PC-3 (cell line): ENCODE data around the gene ARHGAP4. TPM values are rescaled to one million over a fixed set of nuclear protein-coding genes. Genes with fewer than 3 reads are reported as not detected.

ENCODE experiments used
- ATAC-seq: fragments of 200-7000 bp; cut with Tn5 transposase; 2 replicates; pipeline ENCODE4 v1.9.1; 2020; ENCODE audit warnings: mild to moderate bottlenecking, moderate library complexity
- BruUV-seq: library from RNA; stranded (reverse); fragments of 400-500 nt; replicated peaks from 2 replicates; lab custom pipeline; 2021; lab: Mats Ljungman, UMichigan
- CTCF ChIA-PET: fragments of 300-600 bp; sonication (Branson Sonifier 250); formaldehyde crosslinking; loops from one replicate; lab custom pipeline; 2022; ENCODE audit warnings: antibody characterized with exemption; lab: Charles Lee
- POLR2A ChIA-PET: fragments of 300-600 bp; sonication (Branson Sonifier 250); formaldehyde crosslinking; loops from one replicate; lab custom pipeline; 2022; ENCODE audit warnings: antibody characterized with exemption; ENCODE audit not compliant: unreplicated experiment; lab: Charles Lee
- DNase-seq: peaks from one replicate; pipeline ENCODE4 v3.0.0-alpha.2; 2015
- H2AFZ ChIP-seq: fragments of 300-600 bp; sonication (generic); 2 replicates; pipeline ENCODE4 v1.6.0; 2016; ENCODE audit warnings: antibody characterized with exemption, low read length
- H3F3A ChIP-seq: fragments of 300-600 bp; sonication (generic); one replicate; pipeline ENCODE4 v1.6.0; 2017; ENCODE audit warnings: antibody characterized with exemption, low read length, control low read depth, mild to moderate bottlenecking; ENCODE audit not compliant: unreplicated experiment
- H3K27ac ChIP-seq: fragments of 300-600 bp; sonication (generic); 2 replicates; pipeline ENCODE4 v1.5.1; 2016; ENCODE audit warnings: mild to moderate bottlenecking, low read length
- H3K27me3 ChIP-seq: fragments of 300-600 bp; sonication (generic); 2 replicates; pipeline ENCODE4 v1.6.1; 2016; ENCODE audit warnings: low read length, mixed read lengths
- H3K36me3 ChIP-seq: fragments of 300-600 bp; sonication (generic); 2 replicates; pipeline ENCODE4 v1.6.1; 2016; ENCODE audit warnings: low read depth, mixed run types, low read length, mixed read lengths
- H3K4me1 ChIP-seq: fragments of 300-600 bp; sonication (generic); 2 replicates; pipeline ENCODE4 v1.5.1; 2016; ENCODE audit warnings: low read length; ENCODE audit not compliant: insufficient read depth
- H3K4me2 ChIP-seq: fragments of 300-600 bp; sonication (generic); 2 replicates; pipeline ENCODE4 v1.6.0; 2016; ENCODE audit warnings: low read length
- H3K4me3 ChIP-seq: fragments of 300-600 bp; sonication (generic); 2 replicates; pipeline ENCODE4 v1.5.1; 2016; ENCODE audit warnings: mild to moderate bottlenecking, low read length, mixed read lengths
- H3K79me2 ChIP-seq: fragments of 300-600 bp; sonication (generic); 2 replicates; pipeline ENCODE4 v1.6.1; 2017; ENCODE audit warnings: low read length, mixed read lengths
- H3K9ac ChIP-seq: fragments of 300-600 bp; sonication (generic); 2 replicates; pipeline ENCODE4 v1.6.0; 2016; ENCODE audit warnings: mild to moderate bottlenecking, low read length
- H3K9me2 ChIP-seq: fragments of 300-600 bp; sonication (generic); replicated peaks from 2 replicates; pipeline ENCODE4 v1.6.1; 2016; ENCODE audit warnings: mixed run types, low read length, mixed read lengths
- H3K9me3 ChIP-seq: fragments of 300-600 bp; sonication (generic); 2 replicates; pipeline ENCODE4 v1.6.1; 2016; ENCODE audit warnings: low read length, mixed read lengths
- H4K20me1 ChIP-seq: fragments of 300-600 bp; sonication (generic); 2 replicates; pipeline ENCODE4 v1.6.1; 2016; ENCODE audit warnings: low read length, mixed read lengths
- CTCF ChIP-seq: fragments of 300-600 bp; sonication (generic); conservative IDR thresholded peaks from 2 replicates; pipeline ENCODE4 v1.5.1; 2017; ENCODE audit warnings: antibody characterized with exemption, low read depth, mild to moderate bottlenecking, low read length
- EZH2 ChIP-seq: fragments of 300-600 bp; sonication (generic); IDR thresholded peaks from one replicate; pipeline ENCODE4 v1.6.1; 2017; ENCODE audit warnings: antibody characterized with exemption, mild to moderate bottlenecking, low read length; ENCODE audit not compliant: unreplicated experiment
- EZH2phosphoT487 ChIP-seq: fragments of 300-600 bp; sonication (generic); IDR thresholded peaks from 2 replicates; pipeline ENCODE4 v1.6.1; 2018; ENCODE audit warnings: mild to moderate bottlenecking, antibody characterized with exemption, low read length, borderline replicate concordance
- intact Hi-C: fragments of 100-400 bp; cut with micrococcal nuclease; formaldehyde crosslinking; loops from 2 replicates; pipeline ENCODE4 v1.9.0; 2023
- total RNA-seq: library from RNA; depleted of rRNA; stranded (reverse); fragments of >200 nt; gene quantifications from 2 replicates; pipeline ENCODE4 v1.2.3, GENCODE V29; 2014

Gene ARHGAP4
- total RNA-seq, 1 experiment from 2014 or later: 4.6 TPM

GRCh38 chrX:153941336-153942252 lies 15.5 kb upstream of the ARHGAP4 start:
- BruUV-seq: no TSS peak
- Histone ChIP-seq H3K4me1 (no peaks in the 10 kb centered on the region), H3K4me2 (no peak overlapping the region), H3K79me2 (no peaks in the 10 kb centered on the region), H2AFZ (no peak overlapping the region), H3K9me2 (no peaks in the 10 kb centered on the region), H3K36me3 (no peaks in the 10 kb centered on the region), H4K20me1 (no peaks in the 10 kb centered on the region), H3F3A (no peaks in the 10 kb centered on the region), H3K9ac (no peak overlapping the region), H3K27me3 (no peaks in the 10 kb centered on the region), H3K4me3 (no peak overlapping the region), H3K9me3 (no peaks in the 10 kb centered on the region), H3K27ac (no peak overlapping the region)
- TF ChIP-seq EZH2 (no peak), EZH2phosphoT487 (no peak), CTCF (no peak)
- intact Hi-C loops: no loop called here
- ChIA-PET POLR2A (no interaction called here), CTCF (no interaction called here)
- DNase-seq: no peak
- ATAC-seq: no peak

GRCh38 chrX:153939573-153939972 lies 13.5 kb upstream of the ARHGAP4 start:
- no peaks in the 10 kb centered on the region for H3K27me3 ChIP-seq
- POLR2A ChIA-PET: no interaction called here
- ATAC-seq (no peak), DNase-seq (no peak)
- intact Hi-C loops: no loop called here
- H3F3A ChIP-seq: no peaks in the 10 kb centered on the region
- no peak overlapping the region for H3K4me3 ChIP-seq
- no peak overlapping the region for H2AFZ ChIP-seq
- BruUV-seq: no TSS peak
- no peak overlapping the region for H3K4me2 ChIP-seq
- H3K79me2 ChIP-seq: peaks cover 2% of the 10 kb centered on the region; the same call in 1 of the 2 replicates
- no peaks in the 10 kb centered on the region for H3K4me1 ChIP-seq
- no peak overlapping the region for H3K27ac ChIP-seq
- H3K9me2 ChIP-seq: no peaks in the 10 kb centered on the region
- CTCF ChIA-PET: no interaction called here
- no peaks in the 10 kb centered on the region for H3K9me3 ChIP-seq
- TF ChIP-seq CTCF (no peak), EZH2phosphoT487 (no peak), EZH2 (no peak)
- no peaks in the 10 kb centered on the region for H3K36me3 ChIP-seq
- no peak overlapping the region for H3K9ac ChIP-seq
- no peaks in the 10 kb centered on the region for H4K20me1 ChIP-seq

- POLR2A ChIA-PET: no interaction called here
- Histone ChIP-seq H3K4me1 (peaks cover under 1% of the 10 kb centered on the region; the same call in 1 of the 2 replicates), H3K4me2 (no peak overlapping the region), H3F3A (no peaks in the 10 kb centered on the region), H3K4me3 (no peak overlapping the region), H3K27me3 (no peaks in the 10 kb centered on the region), H3K9ac (no peak overlapping the region), H4K20me1 (no peaks in the 10 kb centered on the region), H3K79me2 (peaks cover 14% of the 10 kb centered on the region), H3K9me2 (no peaks in the 10 kb centered on the region), H3K27ac (no peak overlapping the region), H3K36me3 (no peaks in the 10 kb centered on the region), H3K9me3 (no peaks in the 10 kb centered on the region), H2AFZ (no peak overlapping the region)
- ATAC-seq (no peak), DNase-seq (no peak)
- TF ChIP-seq EZH2phosphoT487: no peak
- TF ChIP-seq EZH2: no peak
- no peak for TF ChIP-seq CTCF
- BruUV-seq: no TSS peak
- intact Hi-C loops: no loop called here
- CTCF ChIA-PET: interaction anchor here (0.7 kb wide), 1 partner anchor 151 kb away, joined by 7 read pairs; no protein-coding TSS in a partner anchor
Observed at GRCh38 chrX:153938226-153938786, 12.2 kb upstream of the ARHGAP4 start.
